ENCODE measurements around the gene FMN1.

DNA sequence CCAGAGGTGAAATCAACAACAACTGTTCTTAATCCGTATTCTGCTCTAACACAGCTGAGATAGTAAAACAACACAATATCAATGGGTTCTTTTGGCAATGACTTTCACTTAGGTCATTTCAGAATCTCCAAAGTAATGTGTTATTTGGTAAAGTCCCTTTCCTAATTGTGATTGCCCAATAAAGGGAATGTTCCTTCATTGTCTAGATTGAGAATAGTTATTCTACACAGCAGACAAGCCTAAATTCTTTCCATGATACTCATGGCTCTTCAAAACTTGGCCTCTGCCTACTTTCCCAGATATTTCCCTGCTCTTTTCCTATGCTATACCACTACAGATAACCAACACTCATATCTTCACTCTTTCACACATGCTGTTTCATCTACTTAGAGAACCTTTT lies 219.8 kb downstream of the FMN1 start:
- TF ChIP-seq, protein P1, sequence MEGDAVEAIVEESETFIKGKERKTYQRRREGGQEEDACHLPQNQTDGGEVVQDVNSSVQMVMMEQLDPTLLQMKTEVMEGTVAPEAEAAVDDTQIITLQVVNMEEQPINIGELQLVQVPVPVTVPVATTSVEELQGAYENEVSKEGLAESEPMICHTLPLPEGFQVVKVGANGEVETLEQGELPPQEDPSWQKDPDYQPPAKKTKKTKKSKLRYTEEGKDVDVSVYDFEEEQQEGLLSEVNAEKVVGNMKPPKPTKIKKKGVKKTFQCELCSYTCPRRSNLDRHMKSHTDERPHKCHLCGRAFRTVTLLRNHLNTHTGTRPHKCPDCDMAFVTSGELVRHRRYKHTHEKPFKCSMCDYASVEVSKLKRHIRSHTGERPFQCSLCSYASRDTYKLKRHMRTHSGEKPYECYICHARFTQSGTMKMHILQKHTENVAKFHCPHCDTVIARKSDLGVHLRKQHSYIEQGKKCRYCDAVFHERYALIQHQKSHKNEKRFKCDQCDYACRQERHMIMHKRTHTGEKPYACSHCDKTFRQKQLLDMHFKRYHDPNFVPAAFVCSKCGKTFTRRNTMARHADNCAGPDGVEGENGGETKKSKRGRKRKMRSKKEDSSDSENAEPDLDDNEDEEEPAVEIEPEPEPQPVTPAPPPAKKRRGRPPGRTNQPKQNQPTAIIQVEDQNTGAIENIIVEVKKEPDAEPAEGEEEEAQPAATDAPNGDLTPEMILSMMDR (IDR thresholded peaks at IDR 0.05), result no peak
- no peak for TF ChIP-seq POLR2A (IDR thresholded peaks at IDR 0.05)

Measured in esophagus squamous epithelium (tissue), 4 donors.